Stimulated activated CD8-positive, alpha-beta memory T cell treated with anti-CD3 and anti-CD28 coated beads, Interleukin-15, amount 100 ng/mL, for 48 hours (primary cell): ENCODE data around the gene OCLN.
"Not testable (repeated sequence)": the region's sequence is repeated elsewhere in the genome, so short reads cannot be mapped to it uniquely, and the experiment has no call there.

Source experiments
- DNase-seq, 2 donors: peaks; one replicate each; pipeline ENCODE4 v3.0.0-alpha.2; 2020; ENCODE audit warnings: low read depth in 2 of 2

Gene OCLN

GRCh38 chr5:69528035-69528434 is 35.4 kb downstream of the OCLN start:
- no peak for DNase-seq

GRCh38 chr5:69528609-69529008 is 36.0 kb downstream of the OCLN start:
- DNase-seq = no peak

GRCh38 chr5:69530561-69531405 is 38.2 kb downstream of the OCLN start:
- DNase-seq = no peak

- no peak for DNase-seq
Measured at GRCh38 chr5:69531406-69531801, 38.8 kb downstream of the OCLN start.

GRCh38 chr5:69537911-69538310 is 45.3 kb downstream of the OCLN start:
- not testable (repeated sequence) for DNase-seq

- not testable (repeated sequence) for DNase-seq
Measured at GRCh38 chr5:69538735-69539134, 46.1 kb downstream of the OCLN start.

GRCh38 chr5:69541347-69541746 is 48.8 kb downstream of the OCLN start:
- not testable (repeated sequence) for DNase-seq

GRCh38 chr5:69542838-69543618 is 50.4 kb downstream of the OCLN start:
- not testable (repeated sequence) for DNase-seq

- DNase-seq = not testable (repeated sequence)
Measured at GRCh38 chr5:69544602-69545001, 52.0 kb downstream of the OCLN start.

GRCh38 chr5:69559908-69560330 is 67.3 kb downstream of the OCLN start, which contains the start of gene GTF2H2C:
Gene GTF2H2C, plus strand, starts transcription at chr5:69560191. Its CDS starts 4,942 bp downstream, at chr5:69565133.
- DNase-seq = peak; percentile 51 to 63

GRCh38 chr5:69560587-69561431 is 68.2 kb downstream of the OCLN start:
- DNase-seq = not testable (repeated sequence)

GRCh38 chr5:69566172-69566571 is 73.6 kb downstream of the OCLN start:
- not testable (repeated sequence) for DNase-seq

- DNase-seq = not testable (repeated sequence)
Measured at GRCh38 chr5:69568072-69568471, 75.5 kb downstream of the OCLN start.

- not testable (repeated sequence) for DNase-seq
Measured at GRCh38 chr5:69583356-69583755, 90.8 kb downstream of the OCLN start.

- DNase-seq = not testable (repeated sequence)
Measured at GRCh38 chr5:69596114-69596840, 103.7 kb downstream of the OCLN start.

- DNase-seq = not testable (repeated sequence)
Measured at GRCh38 chr5:69601947-69602346, 109.4 kb downstream of the OCLN start.

GRCh38 chr5:69606839-69607238 is 114.2 kb downstream of the OCLN start:
- not testable (repeated sequence) for DNase-seq
